Measurements from ENCODE around the gene PRSS16.

PRSS16 gene

GRCh38 chr6:27295301-27296079 lies 48.0 kb downstream of the PRSS16 start:
- Histone ChIP-seq H3K27me3 (ENCODE audit: control insufficient read depth in 2 of 2, insufficient read depth in 2 of 2, low read length in 2 of 2) (peaks cover 58 to 60% of the 10 kb centered on the region in 2 donors), H3K4me1 (ENCODE audit: control insufficient read depth in 2 of 2, insufficient read depth in 2 of 2, low read length in 2 of 2) (no peaks in the 10 kb centered on the region), H3K36me3 (ENCODE audit: control insufficient read depth in 2 of 2, insufficient read depth in 2 of 2, low read length in 2 of 2) (no peaks in the 10 kb centered on the region), H3K4me3 (ENCODE audit: low read length in 2 of 2) (no peak overlapping the region), H3K27ac (ENCODE audit: low read depth in 2 of 2, low read length in 2 of 2) (no peak overlapping the region), H3K9me3 (ENCODE audit: control insufficient read depth in 2 of 2, low read length in 2 of 2) (no peaks in the 10 kb centered on the region), H3K9ac (ENCODE audit: low read depth in 1 of 2, low read length in 2 of 2) (no peak overlapping the region)

- Histone ChIP-seq H3K9ac (ENCODE audit: low read depth in 1 of 2, low read length in 2 of 2) (no peak overlapping the region), H3K27ac (ENCODE audit: low read depth in 2 of 2, low read length in 2 of 2) (no peak overlapping the region), H3K4me1 (ENCODE audit: control insufficient read depth in 2 of 2, insufficient read depth in 2 of 2, low read length in 2 of 2) (no peaks in the 10 kb centered on the region), H3K36me3 (ENCODE audit: control insufficient read depth in 2 of 2, insufficient read depth in 2 of 2, low read length in 2 of 2) (no peaks in the 10 kb centered on the region), H3K27me3 (ENCODE audit: control insufficient read depth in 2 of 2, insufficient read depth in 2 of 2, low read length in 2 of 2) (peaks cover 53 to 54% of the 10 kb centered on the region in 2 donors), H3K4me3 (ENCODE audit: low read length in 2 of 2) (peak overlapping the region in 1 of 2 donors; percentile 9), H3K9me3 (ENCODE audit: control insufficient read depth in 2 of 2, low read length in 2 of 2) (no peaks in the 10 kb centered on the region)
Observed at GRCh38 chr6:27296106-27296783, 48.7 kb downstream of the PRSS16 start.

- peaks cover 49 to 52% of the 10 kb centered on the region in 2 donors for H3K27me3 ChIP-seq (ENCODE audit: control insufficient read depth in 2 of 2, insufficient read depth in 2 of 2, low read length in 2 of 2)
- no peaks in the 10 kb centered on the region for H3K9me3 ChIP-seq (ENCODE audit: control insufficient read depth in 2 of 2, low read length in 2 of 2)
- no peaks in the 10 kb centered on the region for H3K4me1 ChIP-seq (ENCODE audit: control insufficient read depth in 2 of 2, insufficient read depth in 2 of 2, low read length in 2 of 2)
- H3K36me3 ChIP-seq (ENCODE audit: control insufficient read depth in 2 of 2, insufficient read depth in 2 of 2, low read length in 2 of 2): no peaks in the 10 kb centered on the region
- no peak overlapping the region for H3K4me3 ChIP-seq (ENCODE audit: low read length in 2 of 2)
- H3K27ac ChIP-seq (ENCODE audit: low read depth in 2 of 2, low read length in 2 of 2): no peak overlapping the region
- no peak overlapping the region for H3K9ac ChIP-seq (ENCODE audit: low read depth in 1 of 2, low read length in 2 of 2)
Observed at GRCh38 chr6:27297484-27297856, 50.0 kb downstream of the PRSS16 start.

- Histone ChIP-seq H3K4me1 (ENCODE audit: control insufficient read depth in 2 of 2, insufficient read depth in 2 of 2, low read length in 2 of 2) (no peaks in the 10 kb centered on the region), H3K9me3 (ENCODE audit: control insufficient read depth in 2 of 2, low read length in 2 of 2) (peaks cover 0 to 2% of the 10 kb centered on the region in 2 donors), H3K27me3 (ENCODE audit: control insufficient read depth in 2 of 2, insufficient read depth in 2 of 2, low read length in 2 of 2) (peaks cover 50 to 51% of the 10 kb centered on the region in 2 donors), H3K9ac (ENCODE audit: low read depth in 1 of 2, low read length in 2 of 2) (no peak overlapping the region), H3K36me3 (ENCODE audit: control insufficient read depth in 2 of 2, insufficient read depth in 2 of 2, low read length in 2 of 2) (no peaks in the 10 kb centered on the region), H3K27ac (ENCODE audit: low read depth in 2 of 2, low read length in 2 of 2) (no peak overlapping the region), H3K4me3 (ENCODE audit: low read length in 2 of 2) (no peak overlapping the region)
Observed at GRCh38 chr6:27297857-27298730, 50.6 kb downstream of the PRSS16 start.

- Histone ChIP-seq H3K27me3 (ENCODE audit: control insufficient read depth in 2 of 2, insufficient read depth in 2 of 2, low read length in 2 of 2) (peaks cover 15 to 19% of the 10 kb centered on the region in 2 donors), H3K27ac (ENCODE audit: low read depth in 2 of 2, low read length in 2 of 2) (no peak overlapping the region), H3K4me3 (ENCODE audit: low read length in 2 of 2) (no peak overlapping the region), H3K9me3 (ENCODE audit: control insufficient read depth in 2 of 2, low read length in 2 of 2) (peaks cover 0 to 2% of the 10 kb centered on the region in 2 donors), H3K9ac (ENCODE audit: low read depth in 1 of 2, low read length in 2 of 2) (no peak overlapping the region), H3K4me1 (ENCODE audit: control insufficient read depth in 2 of 2, insufficient read depth in 2 of 2, low read length in 2 of 2) (no peaks in the 10 kb centered on the region), H3K36me3 (ENCODE audit: control insufficient read depth in 2 of 2, insufficient read depth in 2 of 2, low read length in 2 of 2) (no peaks in the 10 kb centered on the region)
Observed at GRCh38 chr6:27303613-27304272, 56.2 kb downstream of the PRSS16 start.

All from mucosa of rectum (tissue), 2 donors.